HFFc6 (cell line): ENCODE measurements around the gene MFAP2. TPM values are rescaled to one million over a fixed set of nuclear protein-coding genes. Genes with fewer than 3 reads are reported as not detected.

Source experiments
- DNase-seq: peaks from one replicate; pipeline ENCODE4 v3.0.0-alpha.2; 2018
- H3K27ac Mint-ChIP-seq: 2 replicates; pipeline ENCODE4 v1.8.0; 2020; ENCODE audit warnings: mild to moderate bottlenecking, mixed read lengths
- H3K27me3 Mint-ChIP-seq: 2 replicates; pipeline ENCODE4 v1.8.0; 2021; ENCODE audit warnings: mild to moderate bottlenecking, moderate library complexity, mixed read lengths; ENCODE audit not compliant: insufficient read depth
- H3K36me3 Mint-ChIP-seq: 2 replicates; pipeline ENCODE4 v1.8.0; 2021; ENCODE audit warnings: low read depth, mixed read lengths
- H3K4me1 Mint-ChIP-seq: 2 replicates; pipeline ENCODE4 v1.8.0; 2020; ENCODE audit warnings: low read depth, mixed read lengths
- H3K4me3 Mint-ChIP-seq: 2 replicates; pipeline ENCODE4 v1.8.0; 2020; ENCODE audit warnings: mild to moderate bottlenecking, moderate library complexity, mixed read lengths
- H3K9me3 Mint-ChIP-seq: 2 replicates; pipeline ENCODE4 v1.8.0; 2020; ENCODE audit warnings: mild to moderate bottlenecking, mixed read lengths
- CTCF ChIP-seq: fragments of 200-600 bp; sonication (generic); IDR thresholded peaks from 2 replicates; pipeline ENCODE4 v1.5.0; 2021; ENCODE audit warnings: antibody characterized with exemption, mild to moderate bottlenecking
- total RNA-seq, 6 experiments: library from RNA; stranded (reverse); fragmentation: NEBNext Ultra II Directional; extraction: Animal tissue kit (Norgen Biotek cat#: 25700); gene quantifications; 2 replicates in 1 of 6; 3 replicates in 5 of 6; pipeline ENCODE4 v1.2.3, GENCODE V29; 2021

MFAP2 gene
- total RNA-seq, 6 experiments from 2014 or later = 33.7 to 53.4 (median 47.5) TPM

GRCh38 chr1:16986113-16986512 is 5.7 kb upstream of the MFAP2 start:
- Mint-ChIP-seq H3K27me3 (peaks cover 2% of the 10 kb centered on the region), H3K27ac (no peak overlapping the region), H3K36me3 (no peaks in the 10 kb centered on the region), H3K9me3 (no peaks in the 10 kb centered on the region), H3K4me1 (peaks cover 28% of the 10 kb centered on the region), H3K4me3 (no peak overlapping the region)
- no peak for TF ChIP-seq CTCF
- no peak for DNase-seq

GRCh38 chr1:16984717-16985116 is 4.3 kb upstream of the MFAP2 start:
- Mint-ChIP-seq H3K4me3 (no peak overlapping the region), H3K9me3 (no peaks in the 10 kb centered on the region), H3K27ac (peak overlapping the region; percentile 74), H3K27me3 (peaks cover 2% of the 10 kb centered on the region), H3K36me3 (no peaks in the 10 kb centered on the region), H3K4me1 (peaks cover 34% of the 10 kb centered on the region)
- no peak for TF ChIP-seq CTCF
- peak; percentile 66 for DNase-seq

- peaks cover 2% of the 10 kb centered on the region for H3K27me3 Mint-ChIP-seq
- H3K9me3 Mint-ChIP-seq = no peaks in the 10 kb centered on the region
- no peak for TF ChIP-seq CTCF
- H3K4me1 Mint-ChIP-seq = peaks cover 43% of the 10 kb centered on the region
- no peak overlapping the region for H3K4me3 Mint-ChIP-seq
- no peak overlapping the region; the same call in 1 of the 2 replicates for H3K27ac Mint-ChIP-seq
- DNase-seq = no peak
- H3K36me3 Mint-ChIP-seq = no peaks in the 10 kb centered on the region
Measured at GRCh38 chr1:16983649-16984048, 3.2 kb upstream of the MFAP2 start.

GRCh38 chr1:16982902-16983301 is 2.5 kb upstream of the MFAP2 start:
- Mint-ChIP-seq H3K27ac (0 out of 2 replicates have a peak overlapping the region, but pooled peaks have one; percentile 9), H3K4me3 (no peak overlapping the region)

GRCh38 chr1:16981269-16981849 is 939 bp upstream of the MFAP2 start:
- Mint-ChIP-seq H3K9me3 (no peaks in the 10 kb centered on the region), H3K4me3 (peak overlapping the region; percentile 78), H3K4me1 (peaks cover 55% of the 10 kb centered on the region), H3K36me3 (no peaks in the 10 kb centered on the region), H3K27me3 (peaks cover 2% of the 10 kb centered on the region; the same call in 1 of the 2 replicates), H3K27ac (peak overlapping the region; percentile 97)
- peak; percentile 95 for DNase-seq
- no peak for TF ChIP-seq CTCF

More at GRCh38 chr1:16982902-16983301, 2.5 kb upstream of the MFAP2 start:
- H3K27me3 Mint-ChIP-seq = peaks cover 2% of the 10 kb centered on the region; the same call in 1 of the 2 replicates
- no peaks in the 10 kb centered on the region for H3K36me3 Mint-ChIP-seq
- peaks cover 50% of the 10 kb centered on the region for H3K4me1 Mint-ChIP-seq
- no peak for TF ChIP-seq CTCF
- no peak for DNase-seq
- no peaks in the 10 kb centered on the region for H3K9me3 Mint-ChIP-seq
